A549 treated with RU486 at 1 μM for 4 hours (cell line): ENCODE results near the gene ATP1A1. TPM values are rescaled to one million over a fixed set of nuclear protein-coding genes. Genes with fewer than 3 reads are reported as not detected.

Experiments
- total RNA-seq: library from RNA; stranded (reverse); fragments of 200-300 nt; extraction: Qiagen RNA extraction; gene quantifications from 5 replicates; pipeline ENCODE4 v1.2.3, GENCODE V29; 2022; ENCODE audit warnings: low read depth

The ATP1A1 gene
- total RNA-seq = 145 to 181 TPM (median 160 TPM) in 5 replicates

GRCh38 chr1:116372651-116373430 lies at the start of gene ATP1A1:
ATP1A1 (plus strand) TSS chr1:116373244; CDS start chr1:116373512, 268 bp downstream.

Other genes starting within 250 kb of the ATP1A1 start
- 7.4 to 26.7 TPM (median 26.1 TPM) in 5 replicates for gene CD58, start 197.8 kb downstream of the ATP1A1 start, total RNA-seq